ENCODE results near the gene PSMG3. TPM values are rescaled to one million over a fixed set of nuclear protein-coding genes. Genes with fewer than 3 reads are reported as not detected.

PSMG3 gene
- total RNA-seq, 1 experiment from 2014 or later, result 63.0 TPM

- no peaks in the 10 kb centered on the region for H3K9me3 ChIP-seq (ENCODE audit: control insufficient read depth, low read depth, low read length)
- H3K14ac ChIP-seq (ENCODE audit: insufficient read depth, low read length), result no peak overlapping the region; the same call in 1 of the 2 replicates
- H4K8ac ChIP-seq (replicated peaks; ENCODE audit: insufficient read length, low read depth, low read length), result no peak overlapping the region
- H4K20me1 ChIP-seq (ENCODE audit: control insufficient read depth, insufficient read depth, insufficient read length), result no peaks in the 10 kb centered on the region
- no peaks in the 10 kb centered on the region for H3K79me1 ChIP-seq (ENCODE audit: insufficient read depth, low read depth, low read length, poor library complexity, severe bottlenecking)
- H2BK5ac ChIP-seq (ENCODE audit: insufficient read length, low read length), result no peak overlapping the region
- H2BK20ac ChIP-seq (ENCODE audit: low read depth, low read length, poor library complexity, severe bottlenecking), result no peak overlapping the region
- Mint-ChIP-seq H3K27me3 (ENCODE audit: low read depth) (no peaks in the 10 kb centered on the region; the same call in 1 of the 2 replicates), H3K27ac (peak overlapping the region in 2 of 3 experiments; percentile 66 to 75; a peak in 2 of 7 replicates), H3K4me1 (peaks cover 0 to 6% of the 10 kb centered on the region in 2 experiments; a peak in 3 of 4 replicates), H3K9me3 (no peaks in the 10 kb centered on the region; a peak in 1 of 5 replicates), H3K36me3 (ENCODE audit: insufficient read depth in 1 of 3, low read depth in 3 of 3) (no peaks in the 10 kb centered on the region), H3K4me3 (no peak overlapping the region)
- H3K27me3 ChIP-seq (ENCODE audit: insufficient read depth, low read length), result no peaks in the 10 kb centered on the region
- H2AFZ ChIP-seq (ENCODE audit: low read length), result no peak overlapping the region
- H3K23me2 ChIP-seq (ENCODE audit: insufficient read length, low read depth, low read length, poor library complexity, severe bottlenecking), result no peaks in the 10 kb centered on the region
- H3K56ac ChIP-seq (ENCODE audit: insufficient read length, low read depth, low read length), result no peak overlapping the region
- no CpG with 5 or more reads among the region's 42 CpGs for WGBS (ENCODE audit: extremely low coverage, insufficient read length, low lambda C conversion rate)
- H4K91ac ChIP-seq (ENCODE audit: insufficient read length, low read depth, low read length), result no peak overlapping the region
- H3T11ph ChIP-seq (ENCODE audit: low read length), result no peak overlapping the region
- no peak overlapping the region for H3K18ac ChIP-seq (ENCODE audit: insufficient read length, low read depth, low read length)
- H2AK5ac ChIP-seq (ENCODE audit: insufficient read length, low read length), result no peak overlapping the region
- H2BK12ac ChIP-seq (ENCODE audit: insufficient read length, low read depth, low read length), result no peak overlapping the region
- H3K79me2 ChIP-seq (ENCODE audit: insufficient read depth, low read length), result no peaks in the 10 kb centered on the region
- H3K4me1 ChIP-seq (ENCODE audit: insufficient read depth, low read length), result no peaks in the 10 kb centered on the region
- H3K9ac ChIP-seq (ENCODE audit: extremely low read depth, insufficient read length, low read length), result no peak overlapping the region
- no peak overlapping the region for H3K4me2 ChIP-seq (ENCODE audit: insufficient read depth, insufficient read length, low read length)
- DNase-seq, result no peak
- no peak overlapping the region for H2BK120ac ChIP-seq (ENCODE audit: low read depth, low read length, poor library complexity, severe bottlenecking)
- no peak overlapping the region for H4K5ac ChIP-seq (ENCODE audit: insufficient read length, low read depth, low read length)
- no peak for TF ChIP-seq CTCF (conservative IDR thresholded peaks at IDR 0.05)
- no peak overlapping the region for H3K27ac ChIP-seq (ENCODE audit: insufficient read length, low read depth, low read length)
- no peak overlapping the region for H3K23ac ChIP-seq (ENCODE audit: insufficient read length, low read depth, low read length)
- H3K4ac ChIP-seq (ENCODE audit: low read depth, low read length), result no peak overlapping the region
- H2BK15ac ChIP-seq (ENCODE audit: low read depth, low read length), result no peak overlapping the region
Measured at GRCh38 chr7:1550005-1550845, 19.6 kb downstream of the PSMG3 start.

Data from H9 (cell line).